C1 segment of cervical spinal cord (tissue), 14 donors: ENCODE measurements around the gene TRIM34.
"Not testable (repeated sequence)": the region's sequence is repeated elsewhere in the genome, so short reads cannot be mapped to it uniquely, and the experiment has no call there.

Experiments used
- DNase-seq, 14 donors: peaks; one replicate each; lab custom pipeline; 2025; lab: John Stamatoyannopoulos, UW

TRIM34 gene

GRCh38 chr11:5620651-5621521, 3.9 kb upstream of the TRIM34 start:
- DNase-seq, result no peak

DNA sequence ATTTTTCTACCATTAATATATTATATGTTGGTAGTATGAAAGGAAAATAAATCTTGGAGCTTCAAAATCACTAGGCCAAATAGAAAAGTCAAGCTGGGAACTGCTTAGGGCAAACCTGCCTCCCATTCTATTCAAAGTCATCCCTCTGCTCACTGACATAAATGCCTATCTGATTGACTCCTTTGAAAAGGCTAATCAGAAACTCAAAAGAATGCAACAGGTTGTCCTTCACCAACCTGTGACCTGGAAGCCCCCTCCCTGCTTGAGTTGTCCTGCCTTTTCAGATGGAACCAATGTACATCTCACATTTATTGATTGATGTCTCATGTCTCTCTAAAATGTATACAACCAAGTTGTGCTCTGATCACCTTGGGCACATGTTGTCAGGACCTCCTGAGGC, 3.2 kb upstream of the TRIM34 start:
- DNase-seq, result no peak

- DNase-seq, result no peak
These were observed 2.0 kb upstream of the TRIM34 start for GRCh38 chr11:5622802-5623201.

DNA sequence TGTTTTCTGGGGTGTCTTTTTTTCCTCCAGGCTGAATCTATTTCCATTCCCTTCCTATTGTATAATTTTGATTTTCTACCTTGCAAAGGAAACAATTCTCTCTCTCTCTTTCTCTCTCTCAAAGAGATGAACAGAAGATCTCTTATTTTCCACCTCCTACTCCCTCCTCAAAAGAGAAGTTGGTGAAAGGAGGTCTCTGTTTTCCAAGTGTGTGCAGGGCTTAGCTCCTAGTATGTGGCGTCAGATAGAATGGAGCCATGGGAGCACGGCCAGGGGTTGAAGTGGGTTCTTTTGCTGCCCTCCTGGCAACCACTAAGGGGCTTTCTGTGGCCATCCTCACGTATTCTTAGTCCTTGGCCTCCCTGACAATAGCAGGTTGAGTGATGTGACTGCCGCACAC, 480 bp downstream of the TRIM34 start:
- DNase-seq, result no peak

GRCh38 chr11:5626196-5626595, 1.4 kb downstream of the TRIM34 start:
- DNase-seq, result no peak

DNA sequence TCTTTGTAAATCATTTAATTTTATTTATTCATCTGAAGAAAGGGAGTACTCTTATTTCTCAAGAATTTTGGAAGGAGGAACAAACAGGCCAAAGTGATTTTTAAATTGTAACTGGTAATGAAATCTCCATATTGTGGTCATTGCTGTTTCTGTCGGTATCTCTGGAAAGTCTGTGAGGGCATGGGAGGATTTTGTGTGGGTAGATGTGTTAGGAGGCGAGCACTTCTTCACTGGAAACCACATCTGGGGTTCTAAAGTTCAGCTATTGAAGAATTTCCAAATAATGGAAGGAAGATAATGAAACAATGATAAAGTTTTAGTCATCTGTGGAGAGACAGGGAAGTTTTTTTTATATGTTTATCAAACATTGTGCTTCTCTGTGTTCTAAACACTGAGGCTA, 6.6 kb downstream of the TRIM34 start:
- no peak for DNase-seq

DNA sequence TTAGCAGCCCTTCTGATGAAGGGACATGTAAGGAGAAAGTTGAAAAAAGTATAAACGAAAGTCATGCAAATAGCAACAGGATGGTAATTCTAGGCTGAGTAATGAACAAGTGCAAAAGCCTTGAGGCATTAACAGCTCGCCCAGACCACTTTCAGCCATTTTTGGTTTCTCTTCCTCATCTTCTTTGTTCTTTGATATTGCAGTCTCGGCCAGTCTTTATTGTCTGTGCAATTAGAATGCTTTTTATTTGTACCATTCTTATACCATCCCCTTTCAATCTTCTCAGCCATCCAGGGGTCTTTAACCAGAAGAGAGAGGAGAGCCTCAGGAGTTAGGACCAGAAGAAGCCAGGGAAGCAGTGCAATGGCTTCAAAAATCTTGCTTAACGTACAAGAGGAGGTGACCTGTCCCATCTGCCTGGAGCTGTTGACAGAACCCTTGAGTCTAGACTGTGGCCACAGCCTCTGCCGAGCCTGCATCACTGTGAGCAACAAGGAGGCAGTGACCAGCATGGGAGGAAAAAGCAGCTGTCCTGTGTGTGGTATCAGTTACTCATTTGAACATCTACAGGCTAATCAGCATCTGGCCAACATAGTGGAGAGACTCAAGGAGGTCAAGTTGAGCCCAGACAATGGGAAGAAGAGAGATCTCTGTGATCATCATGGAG, 7.3 kb downstream of the TRIM34 start:
- DNase-seq, result no peak

DNA sequence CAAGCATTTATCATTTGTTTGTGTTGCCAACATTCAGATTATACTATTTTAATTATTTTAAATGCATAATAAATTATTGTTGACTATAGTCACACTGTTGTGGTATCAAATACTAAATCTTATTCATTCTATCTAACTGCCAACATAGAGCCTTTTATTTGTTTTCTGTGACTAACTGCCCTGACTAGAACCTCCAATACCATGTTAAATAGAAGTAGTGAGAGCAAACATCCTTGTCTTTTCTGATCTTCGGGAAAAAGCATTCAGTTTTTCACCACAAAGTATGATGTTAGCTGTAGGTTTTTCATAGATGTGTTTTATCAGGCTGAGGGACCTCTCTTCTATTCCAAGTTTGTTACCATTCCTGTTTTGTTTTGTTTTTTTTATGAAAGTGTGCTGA, 15.2 kb downstream of the TRIM34 start:
- no peak for DNase-seq

DNA sequence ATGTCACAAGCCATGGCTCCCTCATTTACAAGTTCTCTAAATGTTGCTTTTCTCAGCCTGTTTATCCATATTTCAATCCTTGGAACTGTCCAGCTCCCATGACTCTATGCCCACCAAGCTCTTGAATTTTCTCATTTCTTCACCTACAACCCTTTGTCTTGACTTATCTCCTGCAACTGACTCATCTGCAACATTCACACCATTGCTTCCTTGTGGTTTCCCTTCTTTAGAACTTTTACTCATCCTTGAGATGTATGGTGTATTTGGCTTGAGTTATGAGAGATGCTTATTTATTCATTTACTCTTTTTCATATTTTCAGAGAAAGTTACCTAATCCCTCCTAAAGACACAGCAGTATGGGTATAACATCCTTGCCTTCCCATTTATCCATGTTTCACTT, 18.8 kb downstream of the TRIM34 start:
- DNase-seq, result no peak

DNA sequence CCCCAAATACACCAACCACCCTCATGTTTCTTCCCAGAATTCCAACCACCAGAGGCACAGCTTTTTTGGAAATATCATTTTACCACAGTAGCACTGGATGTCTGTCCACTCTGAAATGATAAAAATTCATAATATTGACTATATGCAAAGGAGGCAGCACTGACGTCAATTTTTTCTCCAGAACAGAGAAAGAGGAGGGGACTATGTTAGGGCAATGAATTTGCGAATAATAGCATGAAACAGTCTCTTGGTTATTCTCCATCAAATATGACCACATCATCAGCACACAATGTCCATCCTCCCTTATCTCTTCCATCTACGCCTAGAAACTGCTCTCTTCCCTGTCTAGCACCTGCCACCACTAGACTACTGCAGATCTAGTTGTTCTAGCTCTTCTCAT, 21.3 kb downstream of the TRIM34 start:
- DNase-seq, result no peak

DNA sequence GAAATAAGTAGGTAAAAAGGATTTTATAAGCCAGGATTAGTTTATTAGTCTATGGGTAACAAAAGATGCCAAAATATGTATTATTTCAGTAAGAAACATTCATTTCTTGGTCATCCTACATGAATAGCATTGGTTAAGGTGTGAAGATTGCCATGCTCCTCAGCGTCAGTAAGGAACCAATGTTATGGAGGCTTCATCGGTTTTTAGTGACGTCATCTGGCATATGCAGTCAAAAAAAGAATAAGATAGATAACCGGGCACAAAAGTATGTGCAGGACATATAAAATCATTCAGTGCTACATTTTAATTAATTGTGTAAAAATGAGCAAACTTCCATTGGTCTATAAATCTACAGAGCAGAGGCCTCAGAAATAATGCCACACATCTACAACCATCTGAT, 30.7 kb downstream of the TRIM34 start:
- DNase-seq, result no peak

- not testable (repeated sequence) for DNase-seq
These were observed 32.2 kb downstream of the TRIM34 start for GRCh38 chr11:5656956-5657355.

DNA sequence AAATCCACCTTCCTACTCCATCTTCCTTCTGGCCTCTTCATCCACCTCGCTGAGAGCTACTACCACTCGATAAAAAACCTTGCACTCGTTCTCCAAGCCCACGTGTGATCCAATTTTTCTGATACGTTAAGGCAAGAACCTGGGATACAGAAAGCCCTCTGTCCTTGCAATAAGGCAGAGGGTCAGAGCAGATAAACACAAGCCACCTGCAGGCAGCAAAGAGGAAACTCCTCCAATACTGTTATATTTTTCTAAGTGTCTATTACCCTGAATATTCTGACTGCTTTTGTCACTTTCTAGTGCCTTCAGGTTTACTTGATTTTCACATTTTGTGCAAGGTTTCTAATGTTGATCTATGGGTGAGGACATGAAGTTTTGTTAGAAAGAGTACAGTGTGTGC, 33.5 kb downstream of the TRIM34 start:
- no peak for DNase-seq

GRCh38 chr11:5663511-5663910, 38.7 kb downstream of the TRIM34 start:
- DNase-seq, result no peak

DNA sequence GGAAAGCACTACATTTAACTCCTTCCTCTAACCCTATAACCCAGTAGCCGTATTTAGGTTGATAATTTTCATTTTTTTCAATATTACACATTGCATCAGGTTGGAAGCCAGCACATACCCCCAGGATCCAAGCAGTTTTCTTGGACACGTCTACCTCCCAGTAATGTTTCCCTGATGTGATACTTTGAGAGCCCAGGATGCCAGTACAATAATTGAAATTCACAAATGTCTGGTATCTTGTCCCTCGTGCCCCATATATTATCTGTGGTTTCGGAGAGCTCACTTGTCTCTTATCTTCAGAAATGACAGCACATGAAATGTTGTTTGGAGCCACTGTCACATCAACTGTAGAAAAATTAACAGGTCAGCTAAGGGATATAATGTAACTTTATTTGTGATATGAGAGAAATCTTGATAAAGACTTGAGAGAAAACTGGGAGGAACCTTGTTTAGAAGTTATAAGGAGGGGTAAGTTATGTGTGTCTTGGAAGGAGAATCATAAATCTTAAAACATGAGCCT, 40.3 kb downstream of the TRIM34 start:
- DNase-seq, result no peak

DNA sequence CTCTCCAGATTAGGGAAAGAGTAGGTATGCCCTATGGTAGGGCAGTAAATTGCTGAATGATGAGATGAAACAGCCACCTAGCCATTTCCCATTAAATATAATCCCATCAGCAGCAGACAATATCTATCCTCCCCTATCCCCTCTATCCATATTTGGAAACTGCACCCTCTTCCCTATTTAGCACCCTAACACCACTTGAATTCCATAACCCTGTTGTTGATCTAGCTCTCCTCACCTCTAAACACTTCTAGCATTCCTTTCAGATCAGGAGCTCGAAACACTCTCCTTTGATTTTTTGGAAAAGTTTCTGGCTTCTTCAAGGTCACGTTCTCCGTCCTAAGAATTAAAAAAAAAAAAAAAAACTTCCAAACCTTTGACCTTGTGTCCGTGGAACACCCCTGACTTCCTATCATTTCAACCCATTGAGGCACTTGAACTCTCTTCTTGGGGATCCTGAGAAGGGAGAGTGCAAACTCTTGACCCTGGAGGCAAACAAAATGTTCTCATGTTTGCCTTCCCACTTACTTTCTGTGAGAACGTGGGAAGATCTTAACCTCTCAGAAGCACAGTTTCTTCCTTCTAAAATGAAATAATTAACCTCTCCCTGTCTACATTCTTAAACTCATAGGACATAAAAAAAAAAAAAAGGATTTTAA, 41.1 kb downstream of the TRIM34 start:
- DNase-seq, result no peak

GRCh38 chr11:5666402-5666793, 41.6 kb downstream of the TRIM34 start:
- no peak for DNase-seq

GRCh38 chr11:5671831-5672230, 47.0 kb downstream of the TRIM34 start:
- DNase-seq, result no peak

DNA sequence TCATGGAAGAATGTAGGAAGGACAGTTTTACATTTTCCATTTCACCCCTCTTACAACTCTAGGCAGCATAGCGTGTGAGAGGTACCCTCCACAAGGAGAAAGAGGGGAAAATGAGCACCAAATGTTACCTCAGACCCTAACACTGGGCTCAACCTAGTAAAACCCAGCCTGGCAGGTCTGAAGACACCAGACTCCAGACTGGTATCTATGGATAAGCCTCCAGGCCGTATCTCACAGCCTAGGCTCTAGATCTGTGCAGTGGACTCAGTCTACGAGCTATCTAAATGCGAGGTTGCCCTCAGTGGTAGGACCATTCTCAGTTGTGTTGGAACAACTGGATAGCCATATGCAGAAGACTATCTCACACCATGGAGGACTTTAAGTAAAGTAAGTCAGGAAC, 49.6 kb downstream of the TRIM34 start:
- no peak for DNase-seq

DNA sequence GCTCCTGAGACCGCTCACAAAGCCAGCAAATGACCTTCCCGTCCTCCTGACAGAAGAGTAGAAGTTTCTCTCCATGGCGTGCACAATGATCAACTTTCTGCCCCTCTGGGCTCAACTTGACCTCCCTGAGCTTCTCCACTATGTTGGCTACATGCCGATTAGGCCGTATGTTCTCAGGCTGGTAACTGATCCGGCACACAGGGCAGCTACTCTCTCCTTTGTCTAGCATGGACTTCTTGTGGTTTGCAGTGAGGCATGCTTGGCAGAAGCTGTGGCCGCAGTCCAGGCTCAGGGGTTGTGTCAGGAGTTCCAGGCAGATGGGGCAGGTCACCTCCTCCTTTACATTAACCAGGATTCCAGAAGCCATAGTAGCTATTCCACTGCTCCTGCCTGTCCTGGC, 55.0 kb downstream of the TRIM34 start:
- DNase-seq, result no peak

DNA sequence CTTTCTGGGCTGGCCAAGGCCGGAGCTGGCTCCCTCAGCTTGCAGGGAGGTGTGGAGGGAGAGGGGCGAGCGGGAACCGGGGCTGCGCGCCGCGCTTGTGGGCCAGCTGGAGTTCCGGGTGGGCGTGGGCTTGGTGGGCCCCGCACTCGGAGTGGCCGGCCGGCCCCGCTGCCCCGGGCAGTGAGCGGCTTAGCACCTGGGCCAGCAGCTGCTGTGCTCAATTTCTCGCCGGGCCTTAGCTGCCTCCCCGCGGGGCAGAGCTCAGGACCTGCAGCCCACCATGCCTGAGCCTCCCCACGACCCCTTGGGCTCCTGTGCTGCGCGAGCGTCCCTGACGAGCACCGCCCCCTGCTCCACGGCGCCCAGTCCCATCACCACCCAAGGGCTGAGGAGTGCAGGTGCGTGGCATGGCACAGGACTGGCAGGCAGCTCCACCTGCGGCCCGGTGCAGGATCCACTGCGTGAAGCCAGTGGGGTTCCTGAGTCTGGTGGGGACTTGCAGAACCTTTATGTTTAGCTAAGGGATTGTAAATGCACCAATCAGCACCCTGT, 58.2 kb downstream of the TRIM34 start:
- not testable (repeated sequence) for DNase-seq

DNA sequence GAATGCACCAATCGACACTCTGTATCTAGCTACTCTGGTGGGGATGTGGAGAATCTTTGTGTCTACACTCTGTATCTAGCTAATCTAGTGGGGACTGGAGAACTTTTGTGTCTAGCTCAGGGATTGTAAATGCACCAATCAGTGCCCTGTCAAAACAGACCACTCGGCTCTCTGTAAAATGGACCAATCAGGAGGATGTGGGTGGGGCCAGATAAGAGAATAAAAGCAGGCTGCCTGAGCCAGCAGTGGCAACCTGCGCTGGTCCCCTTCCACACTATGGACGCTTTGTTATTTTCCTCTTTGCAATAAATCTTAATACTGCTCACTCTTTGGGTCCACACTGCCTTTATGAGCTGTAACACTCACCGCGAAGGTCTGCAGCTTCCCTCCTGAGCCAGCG, 58.8 kb downstream of the TRIM34 start:
- not testable (repeated sequence) for DNase-seq
